Heart right ventricle (tissue), 16 donors: ENCODE results near the gene TWF2. TPM values are rescaled to one million over a fixed set of nuclear protein-coding genes. Genes with fewer than 3 reads are reported as not detected.

Source experiments
- ATAC-seq, 8 donors: fragments of 200-7000 bp; cut with Tn5 transposase; one replicate each; pipeline ENCODE4 v1.9.1; 2020; ENCODE audit warnings: mild to moderate bottlenecking in 8 of 8, moderate library complexity in 8 of 8, moderate number of reproducible peaks in 1 of 8
- DNase-seq, 2 donors: peaks; one replicate each; pipeline ENCODE4 v3.0.0-alpha.2; 2020
- H3K27ac ChIP-seq, 10 donors: fragments of 200-600 bp; sonication (generic) in 2 of 10; one replicate each; pipeline versions ENCODE4 v1.5.0 to v1.8.0; 2020 to 2022; ENCODE audit warnings: mild to moderate bottlenecking in 3 of 10
- H3K27me3 ChIP-seq, 7 donors: fragments of 200-600 bp; one replicate each; pipeline ENCODE4 v1.8.0; 2021 to 2022; ENCODE audit warnings: mild to moderate bottlenecking in 2 of 7
- H3K36me3 ChIP-seq, 9 donors: fragments of 200-600 bp; sonication (generic) in 1 of 9; one replicate each; pipeline versions ENCODE4 v1.5.0 to v1.8.0; 2020 to 2022; ENCODE audit warnings: mild to moderate bottlenecking in 2 of 9
- H3K4me1 ChIP-seq, 9 donors: fragments of 200-600 bp; sonication (generic) in 1 of 9; one replicate each; pipeline versions ENCODE4 v1.5.0 to v1.8.0; 2020 to 2022; ENCODE audit warnings: mild to moderate bottlenecking in 4 of 9
- H3K4me3 ChIP-seq, 10 donors: fragments of 200-600 bp; sonication (generic) in 2 of 10; one replicate each; pipeline versions ENCODE4 v1.5.0 to v1.8.0; 2020 to 2022; ENCODE audit warnings: mild to moderate bottlenecking in 7 of 10, moderate library complexity in 2 of 10
- H3K9me3 ChIP-seq, 11 donors: fragments of 200-600 bp in 10 of 11; sonication (generic) in 2 of 11; one replicate each; pipeline versions ENCODE4 v1.5.0 to v1.8.0; 2013 to 2022; ENCODE audit warnings: mild to moderate bottlenecking in 2 of 11, control low read depth in 1 of 11, moderate library complexity in 1 of 11
- CTCF ChIP-seq, 9 donors: fragments of 200-600 bp; sonication (generic) in 2 of 9; IDR thresholded peaks; one replicate each; pipeline versions ENCODE4 v1.5.0 to v1.8.0; 2021 to 2022; ENCODE audit warnings: antibody characterized with exemption in 9 of 9, mild to moderate bottlenecking in 5 of 9, moderate library complexity in 1 of 9
- WGBS, 2 donors: extraction: QIAGEN DNeasy Blood & Tissue Kit; methylation state at CpG; one replicate each; pipeline ENCODE4 v1.1.7; 2013; ENCODE audit warnings: inconsistent platforms in 1 of 2; 5-methylcytosine and 5-hydroxymethylcytosine counted together
- intact Hi-C, 10 donors: fragments of 100-400 bp; cut with DNase I; formaldehyde crosslinking; loops; one replicate each; pipeline versions ENCODE4 v1.11.1 to v1.14.2; 2022
- polyA plus RNA-seq, 2 donors: library from polyadenylated mRNA; stranded (reverse); fragments of 200-250 nt; gene quantifications; one replicate each; pipeline ENCODE4 v1.2.3, GENCODE V29; 2013
- total RNA-seq, 10 donors: library from RNA; stranded (reverse); fragmentation: NEBNext Ultra II Directional in 3 of 10; extraction: Animal tissue kit (Norgen Biotek cat#: 25700) in 3 of 10; gene quantifications; one replicate each; pipeline versions ENCODE4 v1.2.1 to v1.2.4, GENCODE V29; 2021 to 2023
- donor health status: Arrhythmogenic right ventricular cardiomyopathy.
- donor health status: ischemic (EF 13 %, LVEDD 7.1; RV severe dilation, severe dysfunction).
- donor health status: healthy with polysubstance abuse.
- donor health status: DM: no; HTN: yes; CAD: no.
- donor health status: DM: no; HTN: no; CAD: no.
- donor health status: ischemic (EF 25% LVEDD 6.9; RV normal size, moderate dysfunction).
- donor health status: ischemic (EF 25% LVEDD 5.7; RV mildly dilated, moderate dysfunction).
- donor health status: healthy.
- donor health status: DM: yes; HTN: yes; CAD: no.
- donor health status: Ischemic cardiomyopathy.
- donor health status: ischemic (EF 35%, LVEDD 5.7; RV mildly dilated, moderate dysfunction).
- donor health status: nonischemic (EF 11% LVEDD 7.7; RV severe dilation, severe dysfunction).
- donor health status: DM: yes; HTN: yes; CAD: no.
- donor health status: PGD.
- donor health status: ischemic (EF 29% LVEDD 5.4; RV normal size, mild dysfunction).
- donor health status: nonischemic (EF 23%, LVEDD 6.1; RV moderate dilation, normal function).

TWF2 gene
- total and polyA plus RNA-seq, 12 donors, result 44.7 to 148 (median 96.0) TPM

GRCh38 chr3:52218026-52218425, 20.9 kb downstream of the TWF2 start:
- Histone ChIP-seq H3K27ac (peak overlapping the region; percentile 72 to 92 (median 82)), H3K27me3 (no peaks in the 10 kb centered on the region), H3K4me1 (peaks cover 17 to 71% (median 66%) of the 10 kb centered on the region in 9 donors), H3K9me3 (no peaks in the 10 kb centered on the region), H3K4me3 (peak overlapping the region in 7 of 10 donors; percentile 2 to 38 (median 30)), H3K36me3 (peaks cover 0 to 34% (median 17%) of the 10 kb centered on the region in 9 donors)
- no peak for ATAC-seq
- intact Hi-C loops, result loop anchor here in 4 of 10 donors (5.0 to 10.0 kb wide), 4 partner anchors 36 to 213 kb away; partner anchors contain the start of gene POC1A (in 2 of the 4)
- TF ChIP-seq CTCF (IDR thresholded peaks at IDR 0.05), result no peak
- DNase-seq, result no peak
- WGBS, 2 donors, result 57 to 61% methylated on average over 3 of the region's 3 CpGs

GRCh38 chr3:52217409-52217805, 21.6 kb downstream of the TWF2 start:
- ATAC-seq (peak in 3 of 8 donors; percentile 0 to 16 (median 1)), DNase-seq (no peak)
- Histone ChIP-seq H3K4me3 (peak overlapping the region in 4 of 10 donors; percentile 2 to 38 (median 18)), H3K4me1 (peaks cover 17 to 69% (median 64%) of the 10 kb centered on the region in 9 donors), H3K36me3 (peaks cover 0 to 40% (median 24%) of the 10 kb centered on the region in 9 donors), H3K9me3 (no peaks in the 10 kb centered on the region), H3K27me3 (no peaks in the 10 kb centered on the region), H3K27ac (peak overlapping the region; percentile 72 to 92 (median 82))
- WGBS, 2 donors, result 62 to 68% methylated on average over 10 of the region's 10 CpGs
- intact Hi-C loops, result loop anchor here in 4 of 10 donors (2.0 to 10.0 kb wide), 5 partner anchors 19 to 213 kb away; partner anchors contain the start of genes POC1A (in 2 of the 4) and ALAS1 (in 1 of the 4)
- no peak for TF ChIP-seq CTCF (IDR thresholded peaks at IDR 0.05)

GRCh38 chr3:52216585-52217408, 22.2 kb downstream of the TWF2 start:
- peak overlapping the region in 2 of 10 donors; percentile 19 to 38 for H3K4me3 ChIP-seq
- no peaks in the 10 kb centered on the region for H3K27me3 ChIP-seq
- ATAC-seq (peak; percentile 71 to 88 (median 81)), DNase-seq (peak; percentile 76 to 84)
- peak overlapping the region; percentile 72 to 92 (median 82) for H3K27ac ChIP-seq
- 30 to 35% methylated on average over 13 of the region's 13 CpGs for WGBS, 2 donors
- no peak for TF ChIP-seq CTCF (IDR thresholded peaks at IDR 0.05)
- H3K4me1 ChIP-seq, result peaks cover 17 to 63% (median 57%) of the 10 kb centered on the region in 9 donors
- H3K9me3 ChIP-seq, result no peaks in the 10 kb centered on the region
- intact Hi-C loops, result loop anchor here in 4 of 10 donors (2.0 to 10.0 kb wide), 5 partner anchors 18 to 212 kb away; partner anchors contain the start of genes POC1A (in 2 of the 4) and ALAS1 (in 1 of the 4)
- H3K36me3 ChIP-seq, result peaks cover 0 to 46% (median 30%) of the 10 kb centered on the region in 9 donors

GRCh38 chr3:52215351-52215750, 23.6 kb downstream of the TWF2 start:
- ATAC-seq, result no peak
- H3K9me3 ChIP-seq, result no peaks in the 10 kb centered on the region
- H3K4me1 ChIP-seq, result peaks cover 17 to 54% (median 48%) of the 10 kb centered on the region in 9 donors
- no peaks in the 10 kb centered on the region for H3K27me3 ChIP-seq
- H3K4me3 ChIP-seq, result no peak overlapping the region
- peak overlapping the region in 8 of 10 donors; percentile 15 to 92 (median 82) for H3K27ac ChIP-seq
- intact Hi-C loops, result loop anchor here in 4 of 10 donors (5.0 to 10.0 kb wide), 4 partner anchors 33 to 211 kb away; partner anchors contain the start of gene POC1A (in 2 of the 4)
- TF ChIP-seq CTCF (IDR thresholded peaks at IDR 0.05), result no peak
- peaks cover 0 to 60% (median 44%) of the 10 kb centered on the region in 9 donors for H3K36me3 ChIP-seq
- no peak for DNase-seq
- WGBS, 2 donors, result 94 to 95% methylated on average over 7 of the region's 7 CpGs
